Measurements from ENCODE around the gene CDC42BPB. TPM values are rescaled to one million over a fixed set of nuclear protein-coding genes. Genes with fewer than 3 reads are reported as not detected.

Gene CDC42BPB
- total RNA-seq, 1 experiment from 2014 or later = 82.7 TPM

- no peak for TF ChIP-seq CTCF (IDR thresholded peaks at IDR 0.05; ENCODE audit: unreplicated experiment)
- CTCF ChIA-PET = no interaction called here
- H3K9me3 Mint-ChIP-seq (ENCODE audit: unreplicated experiment) = no peaks in the 10 kb centered on the region
- no peak for DNase-seq (ENCODE audit: unreplicated experiment)
- H3K27ac Mint-ChIP-seq (ENCODE audit: low read depth, unreplicated experiment) = no peak overlapping the region
- H3K27me3 Mint-ChIP-seq (ENCODE audit: insufficient read depth, unreplicated experiment) = no peaks in the 10 kb centered on the region
- intact Hi-C loops (cut with micrococcal nuclease) = no loop called here
- peaks cover 86% of the 10 kb centered on the region for H3K36me3 Mint-ChIP-seq (ENCODE audit: insufficient read depth, unreplicated experiment)
- no peak overlapping the region for H3K4me3 Mint-ChIP-seq (ENCODE audit: unreplicated experiment)
- POLR2A ChIA-PET = interaction anchor here (0.6 kb wide), 1 partner anchor 10 kb away, joined by 4 read pairs; no protein-coding TSS in a partner anchor
- no TSS peak for BruUV-seq (replicated peaks)
- no peaks in the 10 kb centered on the region for H3K4me1 Mint-ChIP-seq (ENCODE audit: insufficient read depth, unreplicated experiment)
These were observed 108.7 kb downstream of the CDC42BPB start for GRCh38 chr14:102948698-102949061.

DNA sequence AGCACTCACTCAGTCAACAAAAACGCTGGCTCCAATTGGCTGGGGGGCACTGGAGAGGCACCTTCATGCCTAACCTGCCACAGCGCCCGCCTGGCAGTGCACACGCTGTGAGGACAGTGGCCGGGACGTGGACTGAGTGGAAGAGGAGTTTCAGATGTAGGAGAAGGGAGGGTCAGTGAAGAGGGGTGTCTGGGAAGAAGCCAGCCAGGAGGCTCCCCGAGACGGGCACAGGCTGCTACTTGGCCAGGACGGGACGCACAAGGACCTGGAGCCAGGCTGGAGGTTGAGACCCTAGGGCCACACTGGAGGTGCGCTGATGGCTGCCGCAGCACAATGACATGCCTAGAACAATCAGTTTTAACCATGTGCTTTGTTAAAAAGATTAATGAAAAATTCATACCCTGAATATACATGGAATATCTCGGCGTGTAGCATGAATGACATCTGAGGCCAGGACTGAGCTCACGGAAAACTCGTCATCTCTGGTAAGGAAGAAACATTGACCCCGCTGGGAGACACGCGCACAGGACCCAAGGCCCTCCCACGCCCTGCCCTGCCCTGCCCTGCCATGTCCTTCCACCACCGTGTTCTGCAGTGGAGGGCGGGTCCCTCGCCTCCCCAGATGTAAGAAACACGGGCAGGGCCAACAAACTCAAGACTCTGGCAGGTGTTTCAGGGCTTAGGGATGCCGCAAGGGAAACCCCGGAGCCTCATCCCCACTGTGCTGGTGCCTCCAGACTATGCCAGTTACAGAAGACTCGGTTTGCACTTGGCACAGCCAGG, 109.8 kb downstream of the CDC42BPB start:
- Mint-ChIP-seq H3K27ac (ENCODE audit: low read depth, unreplicated experiment) (peak overlapping the region; percentile 40), H3K4me3 (ENCODE audit: unreplicated experiment) (no peak overlapping the region), H3K4me1 (ENCODE audit: insufficient read depth, unreplicated experiment) (no peaks in the 10 kb centered on the region), H3K36me3 (ENCODE audit: insufficient read depth, unreplicated experiment) (peaks cover 86% of the 10 kb centered on the region), H3K9me3 (ENCODE audit: unreplicated experiment) (no peaks in the 10 kb centered on the region), H3K27me3 (ENCODE audit: insufficient read depth, unreplicated experiment) (no peaks in the 10 kb centered on the region)
- ChIA-PET CTCF (no interaction called here), POLR2A (no interaction called here)
- no peak for TF ChIP-seq CTCF (IDR thresholded peaks at IDR 0.05; ENCODE audit: unreplicated experiment)
- no peak for DNase-seq (ENCODE audit: unreplicated experiment)
- no TSS peak for BruUV-seq (replicated peaks)
- intact Hi-C loops (cut with micrococcal nuclease) = no loop called here

DNA sequence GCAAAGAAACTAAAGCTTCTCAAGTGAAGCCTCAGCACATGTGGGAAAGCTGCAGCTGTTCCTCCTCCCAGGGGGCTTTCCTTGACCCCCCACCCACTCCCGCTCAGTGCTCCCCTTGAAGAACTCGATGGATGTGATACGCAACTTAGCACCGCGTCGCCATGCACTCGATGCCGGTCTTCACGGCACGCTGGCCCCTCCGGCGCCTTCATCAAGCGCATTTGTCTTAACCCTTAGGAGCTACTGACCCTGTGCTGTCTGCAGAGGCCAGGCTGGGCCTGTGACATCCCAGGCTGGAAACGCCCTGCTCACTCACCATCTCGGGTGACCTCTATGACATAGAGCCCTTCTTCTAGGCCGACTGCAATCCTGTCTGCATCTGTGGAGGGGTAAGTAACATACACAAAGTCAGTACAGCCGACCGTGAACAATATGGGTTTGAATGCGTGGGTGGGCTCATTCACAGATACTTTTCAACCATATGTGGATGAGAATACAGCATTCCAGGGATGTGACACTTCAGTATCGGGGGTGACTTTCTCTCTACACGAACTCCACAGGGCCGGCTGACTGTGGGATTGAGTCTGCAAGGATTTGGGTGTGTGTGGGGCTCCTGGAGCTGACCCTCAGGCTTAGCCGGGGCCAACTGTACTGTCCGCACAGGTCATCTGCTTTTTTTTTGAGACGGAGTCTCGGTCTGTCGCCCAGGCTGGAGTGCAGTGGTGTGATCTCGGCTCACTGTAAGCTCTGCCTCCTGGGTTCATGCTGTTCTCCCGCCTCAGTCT, 111.8 kb downstream of the CDC42BPB start:
- H3K4me3 Mint-ChIP-seq (ENCODE audit: unreplicated experiment) = no peak overlapping the region

More for the DNA sequence above, 111.8 kb downstream of the CDC42BPB start:
- no peak for TF ChIP-seq CTCF (IDR thresholded peaks at IDR 0.05; ENCODE audit: unreplicated experiment)
- POLR2A ChIA-PET = interaction anchor here (0.9 kb wide), 1 partner anchor 8 kb away, joined by 4 read pairs; no protein-coding TSS in a partner anchor
- Mint-ChIP-seq H3K27me3 (ENCODE audit: insufficient read depth, unreplicated experiment) (no peaks in the 10 kb centered on the region), H3K4me1 (ENCODE audit: insufficient read depth, unreplicated experiment) (peaks cover 10% of the 10 kb centered on the region), H3K27ac (ENCODE audit: low read depth, unreplicated experiment) (no peak overlapping the region), H3K36me3 (ENCODE audit: insufficient read depth, unreplicated experiment) (peaks cover 87% of the 10 kb centered on the region), H3K9me3 (ENCODE audit: unreplicated experiment) (no peaks in the 10 kb centered on the region)
- CTCF ChIA-PET = no interaction called here
- intact Hi-C loops (cut with micrococcal nuclease) = no loop called here
- no TSS peak for BruUV-seq (replicated peaks)
- DNase-seq (ENCODE audit: unreplicated experiment) = no peak

All from MCF 10A (cell line).